BJ (cell line): Measurements from ENCODE around the gene OASL. TPM values are rescaled to one million over a fixed set of nuclear protein-coding genes. Genes with fewer than 3 reads are reported as not detected.

Experiments
- CTCF ChIA-PET: fragments of 350-600 bp; formaldehyde crosslinking; extraction: SDS; loops from one replicate; lab custom pipeline; 2021; ENCODE audit warnings: antibody characterized with exemption, inconsistent platforms; lab: Yijun Ruan, JAX
- POLR2A ChIA-PET: fragments of 300-600 bp; sonication (Branson Sonifier 250); formaldehyde crosslinking; extraction: SDS; loops from one replicate; lab custom pipeline; 2021; ENCODE audit warnings: antibody characterized with exemption; lab: Charles Lee
- DNase-seq: peaks from one replicate; pipeline ENCODE4 v3.0.0-alpha.2; 2011; ENCODE audit warnings: low read depth
- H3K27me3 ChIP-seq: 2 replicates; pipeline ENCODE4 v1.6.0; 2011; ENCODE audit warnings: low read length; ENCODE audit not compliant: control insufficient read depth, insufficient read depth
- H3K36me3 ChIP-seq: 2 replicates; pipeline ENCODE4 v1.5.1; 2011; ENCODE audit warnings: low read length; ENCODE audit not compliant: control insufficient read depth, insufficient read depth
- H3K4me3 ChIP-seq: 2 replicates; pipeline ENCODE4 v1.5.1; 2011; ENCODE audit warnings: low read depth, mild to moderate bottlenecking, control low read depth, low read length
- CTCF ChIP-seq: IDR thresholded peaks from 2 replicates; pipeline ENCODE4 v1.5.1; 2011; ENCODE audit warnings: low read depth, mild to moderate bottlenecking, control low read depth, inconsistent platforms, low read length, moderate library complexity; ENCODE audit not compliant: insufficient read depth
- polyA plus RNA-seq: library from polyadenylated mRNA; depleted of rRNA; stranded (reverse); fragments of >200 nt; gene quantifications from 2 replicates; pipeline ENCODE4 v1.2.3, GENCODE V29; 2011; rRNA removed
- small RNA-seq: library from RNA; depleted of rRNA; stranded (forward); fragments of <200 nt; gene quantifications from one replicate; pipeline ENCODE3, GENCODE V24; 2012; ENCODE audit warnings: low replicate concordance, low read depth; ENCODE audit not compliant: insufficient read length

The OASL gene
- polyA plus RNA-seq, 1 experiment = 0.67 TPM

- DNase-seq = no peak
- H3K27me3 ChIP-seq = peaks cover 4% of the 10 kb centered on the region
- TF ChIP-seq CTCF = no peak
- CTCF ChIA-PET = interaction anchor here (1.3 to 7.3 kb wide), 2 partner anchors 19 to 323 kb away, joined by 3 to 86 read pairs; no protein-coding TSS in a partner anchor
- POLR2A ChIA-PET = no interaction called here
- no peak overlapping the region for H3K4me3 ChIP-seq
- H3K36me3 ChIP-seq = no peaks in the 10 kb centered on the region
Measured at GRCh38 chr12:120970310-120970709, 68.7 kb downstream of the OASL start.

Small RNA genes lying within 50 kb of the gene (small RNA-seq; reads per million reads assigned to genes)
- not detected for gene AC079602.2

Other genes with a start within 250 kb of the OASL start
- 13.2 and 17.5 TPM in 2 replicates for gene SPPL3, start 134.9 kb downstream of the OASL start, polyA plus RNA-seq
- not detected in 2 replicates for gene HNF1A, start 60.7 kb downstream of the OASL start, polyA plus RNA-seq
- gene C12orf43, start 22.8 kb downstream of the OASL start, polyA plus RNA-seq = 12.0 and 14.0 TPM in 2 replicates
- gene P2RX7, start 93.6 kb upstream of the OASL start, polyA plus RNA-seq = 0.13 and 0.20 TPM in 2 replicates
- 22.9 and 25.8 TPM in 2 replicates for gene P2RX4, start 170.9 kb upstream of the OASL start, polyA plus RNA-seq